HepG2 (cell line): ENCODE measurements around the gene RGP1. TPM values are rescaled to one million over a fixed set of nuclear protein-coding genes. Genes with fewer than 3 reads are reported as not detected.

Source experiments
- CERS6 ChIP-seq: sonication (generic); formaldehyde crosslinking; IDR thresholded peaks from 2 replicates; pipeline ENCODE4 v1.5.0; 2020; ENCODE audit warnings: missing genetic modification reagents
- DDIT3 ChIP-seq: sonication (generic); formaldehyde crosslinking; IDR thresholded peaks from 2 replicates; pipeline ENCODE4 v1.4.0; 2020; ENCODE audit warnings: mild to moderate bottlenecking, missing genetic modification reagents
- E2F5 ChIP-seq: sonication (generic); formaldehyde crosslinking; conservative IDR thresholded peaks from 2 replicates; pipeline ENCODE4 v1.4.0; 2020; ENCODE audit warnings: missing genetic modification reagents
- HOXD1 ChIP-seq: sonication (generic); formaldehyde crosslinking; IDR thresholded peaks from 2 replicates; pipeline ENCODE4 v1.5.0; 2020; ENCODE audit warnings: missing genetic modification reagents
- JUN ChIP-seq: sonication (generic); formaldehyde crosslinking; IDR thresholded peaks from 2 replicates; pipeline ENCODE4 v1.4.0; 2020; ENCODE audit warnings: mild to moderate bottlenecking, missing genetic modification reagents
- MAFF ChIP-seq: IDR thresholded peaks from 2 replicates; pipeline ENCODE4 v1.6.1; 2011; ENCODE audit warnings: low read depth, low read length, improper control_type of control experiment
- NPAS2 ChIP-seq: sonication (generic); formaldehyde crosslinking; IDR thresholded peaks from 2 replicates; pipeline ENCODE4 v1.8.0; 2022; ENCODE audit warnings: mild to moderate bottlenecking, missing genetic modification reagents, borderline replicate concordance
- PCBP2 ChIP-seq: fragments of 200-400 bp; formaldehyde crosslinking; optimal IDR thresholded peaks from 2 replicates; pipeline ENCODE3; 2018; ENCODE audit warnings: low read length, low read depth; ENCODE audit not compliant: poor library complexity, severe bottlenecking
- RAD21 ChIP-seq: fragments of 450-650 bp; formaldehyde crosslinking; IDR thresholded peaks from 2 replicates; pipeline ENCODE4 v1.5.0; 2020; ENCODE audit warnings: mild to moderate bottlenecking
- SATB2 ChIP-seq: sonication (generic); formaldehyde crosslinking; IDR thresholded peaks from 2 replicates; pipeline ENCODE4 v1.5.0; 2020; ENCODE audit warnings: missing genetic modification reagents
- SNAI1 ChIP-seq: sonication (generic); formaldehyde crosslinking; IDR thresholded peaks from 2 replicates; pipeline ENCODE4 v1.5.0; 2020; ENCODE audit warnings: mild to moderate bottlenecking, missing genetic modification reagents, borderline replicate concordance
- THAP9 ChIP-seq: sonication (generic); formaldehyde crosslinking; IDR thresholded peaks from 2 replicates; pipeline ENCODE4; 2020; ENCODE audit warnings: missing genetic modification reagents, mild to moderate bottlenecking, borderline replicate concordance
- UBTF ChIP-seq: sonication (generic); formaldehyde crosslinking; IDR thresholded peaks from 2 replicates; pipeline ENCODE4 v1.4.0; 2020; ENCODE audit warnings: mild to moderate bottlenecking, missing genetic modification reagents
- ZBTB2 ChIP-seq: sonication (generic); formaldehyde crosslinking; IDR thresholded peaks from 2 replicates; pipeline ENCODE4 v1.8.0; 2022; ENCODE audit warnings: low read depth, missing genetic modification reagents
- ZBTB38 ChIP-seq: sonication (generic); formaldehyde crosslinking; IDR thresholded peaks from 2 replicates; pipeline ENCODE4 v1.5.1; 2020; ENCODE audit warnings: mild to moderate bottlenecking, missing genetic modification reagents
- ZFAT ChIP-seq: sonication (generic); formaldehyde crosslinking; conservative IDR thresholded peaks from 2 replicates; pipeline ENCODE4 v1.8.1; 2023; ENCODE audit warnings: missing genetic modification reagents, inconsistent platforms
- ZFX ChIP-seq: sonication (generic); formaldehyde crosslinking; IDR thresholded peaks from 2 replicates; pipeline ENCODE4 v1.4.0; 2020; ENCODE audit warnings: mild to moderate bottlenecking, low read depth, missing genetic modification reagents, moderate library complexity
- ZMYM4 ChIP-seq: sonication (generic); formaldehyde crosslinking; IDR thresholded peaks from 2 replicates; pipeline ENCODE4 v1.8.1; 2023; ENCODE audit warnings: mild to moderate bottlenecking, missing genetic modification reagents
- ZNF343 ChIP-seq: sonication (generic); formaldehyde crosslinking; IDR thresholded peaks from 2 replicates; pipeline ENCODE4 v1.4.0; 2020; ENCODE audit warnings: mild to moderate bottlenecking, missing genetic modification reagents
- ZNF562 ChIP-seq: sonication (generic); formaldehyde crosslinking; IDR thresholded peaks from 2 replicates; pipeline ENCODE4 v1.8.0; 2022; ENCODE audit warnings: missing genetic modification reagents, borderline replicate concordance
- ZNF816 ChIP-seq: sonication (generic); formaldehyde crosslinking; IDR thresholded peaks from 2 replicates; pipeline ENCODE4 v1.8.0; 2022; ENCODE audit warnings: missing genetic modification reagents, mild to moderate bottlenecking, borderline replicate concordance
- polyA plus RNA-seq, 8 experiments: library from polyadenylated mRNA; depleted of rRNA in 3 of 8; stranded (reverse) in 7 of 8; unstranded in 1 of 8; fragments of >200 nt; fragmentation: Illumina TruSeq in 4 of 8; extraction: Trizol in 4 of 8; gene quantifications; 2 replicates each; pipeline versions ENCODE4 v1.2.1 to v1.2.3, GENCODE V29; 2011 to 2016; ENCODE audit warnings: low read depth in 4 of 8, missing spikeins in 1 of 8, mixed read lengths in 1 of 8; ENCODE audit not compliant: insufficient read depth in 1 of 8
- total RNA-seq, 5 experiments: library from RNA; depleted of rRNA; stranded (reverse); fragments of >200 nt; fragmentation: Illumina TruSeq; extraction: Trizol; gene quantifications; 2 replicates each; pipeline ENCODE4 v1.2.3, GENCODE V29; 2016; ENCODE audit warnings: low read depth in 1 of 5

RGP1 gene
- total and polyA plus RNA-seq, 2 of the 13 experiments (the other 11 are each of a cell fraction or from before 2014, with no cell fraction given), result 12.7 to 21.0 TPM

- peak; percentile 63 for TF ChIP-seq PCBP2
- peak; percentile 52; the same call in 1 of the 2 replicates for TF ChIP-seq UBTF (CRISPR knock-in tag)
- TF ChIP-seq NPAS2, result no peak
- no peak for TF ChIP-seq THAP9 (CRISPR knock-in tag)
- TF ChIP-seq ZBTB2 (CRISPR knock-in tag), result 0 out of 2 replicates have a peak, but pooled peaks have one; percentile 11
- TF ChIP-seq HOXD1 (CRISPR knock-in tag), result no peak; the same call in 1 of the 2 replicates
- no peak; the same call in 1 of the 2 replicates for TF ChIP-seq ZFAT
- TF ChIP-seq ZNF816 (CRISPR knock-in tag), result no peak
- TF ChIP-seq ZMYM4, result no peak
- TF ChIP-seq DDIT3, result no peak
- TF ChIP-seq ZBTB38 (CRISPR knock-in tag), result no peak
- no peak for TF ChIP-seq JUN
- TF ChIP-seq SNAI1, result 0 out of 2 replicates have a peak, but pooled peaks have one; percentile 51
- TF ChIP-seq ZNF343 (CRISPR knock-in tag), result 0 out of 2 replicates have a peak, but pooled peaks have one; percentile 7
- no peak for TF ChIP-seq CERS6
- TF ChIP-seq E2F5, result 0 out of 2 replicates have a peak, but pooled peaks have one; percentile 1
- peak; percentile 17 for TF ChIP-seq ZFX
- TF ChIP-seq SATB2 (CRISPR knock-in tag), result no peak
- no peak for TF ChIP-seq RAD21 (CRISPR knock-in tag)
- TF ChIP-seq ZNF562, result no peak
- no peak for TF ChIP-seq MAFF
Measured at GRCh38 chr9:35757226-35757891, 8.3 kb downstream of the RGP1 start (continued).
